Testis (tissue), 2 donors: ENCODE results near the gene PGRMC2.

Experiments
- CTCF ChIP-seq, 3 experiments: fragments of 450-650 bp in 2 of 3; fragments of 200-600 bp in 1 of 3; sonication (generic) in 1 of 3; IDR thresholded peaks; one replicate each; pipeline ENCODE4 v1.5.1; 2016 to 2019; ENCODE audit warnings: antibody characterized with exemption in 3 of 3, mild to moderate bottlenecking in 2 of 3, moderate library complexity in 1 of 3
- POLR2A ChIP-seq: fragments of 450-650 bp; IDR thresholded peaks from one replicate; pipeline ENCODE4 v1.6.1; 2017; ENCODE audit warnings: antibody characterized with exemption, mild to moderate bottlenecking, moderate library complexity

DNA sequence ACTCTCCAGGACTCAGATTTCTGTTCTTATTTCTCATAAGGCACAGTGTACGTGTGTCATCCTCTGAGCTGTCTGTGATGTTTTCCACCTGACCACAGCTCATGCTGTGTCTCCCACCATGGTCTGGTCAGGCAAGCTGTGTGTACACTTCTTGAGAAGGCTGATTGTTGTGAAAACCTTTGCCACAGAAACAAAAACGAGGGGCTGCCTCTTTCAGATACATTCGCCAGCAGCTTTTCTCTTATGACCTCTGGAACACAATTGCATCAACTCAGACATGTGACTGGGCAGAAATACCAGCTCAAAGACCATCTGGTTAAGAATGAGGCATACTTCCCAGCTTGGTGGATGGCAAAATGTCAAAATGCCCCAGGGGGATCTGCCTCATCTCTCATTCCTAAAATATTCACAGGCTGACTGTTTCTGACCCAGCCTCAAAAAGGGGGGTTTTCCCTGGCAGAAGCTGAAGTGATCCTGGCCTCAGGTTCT is 46.1 kb downstream of the PGRMC2 start:
- TF ChIP-seq CTCF (IDR thresholded peaks at IDR 0.05) (no peak), POLR2A (no peak)
